ENCODE data around the gene BPIFB3.
"Not testable (repeated sequence)": the region's sequence is repeated elsewhere in the genome, so short reads cannot be mapped to it uniquely, and the experiment has no call there.

The BPIFB3 gene

GRCh38 chr20:33091693-33092092 is 38.0 kb downstream of the BPIFB3 start:
- no peak for DNase-seq

GRCh38 chr20:33092361-33092760 is 38.7 kb downstream of the BPIFB3 start:
- no peak for DNase-seq

GRCh38 chr20:33093074-33093473 is 39.4 kb downstream of the BPIFB3 start:
- DNase-seq, result no peak

GRCh38 chr20:33093582-33093981 is 39.9 kb downstream of the BPIFB3 start:
- DNase-seq, result no peak

GRCh38 chr20:33095249-33095648 is 41.5 kb downstream of the BPIFB3 start:
- no peak for DNase-seq

- not testable (repeated sequence) for DNase-seq
Measured at GRCh38 chr20:33095902-33096584, 42.3 kb downstream of the BPIFB3 start.

- no peak for DNase-seq
Measured at GRCh38 chr20:33097001-33097400, 43.3 kb downstream of the BPIFB3 start.

GRCh38 chr20:33099843-33100538 is 46.3 kb downstream of the BPIFB3 start:
- DNase-seq, result no peak

GRCh38 chr20:33103556-33103955 is 49.9 kb downstream of the BPIFB3 start:
- no peak for DNase-seq

- DNase-seq, result no peak
Measured at GRCh38 chr20:33104336-33104735, 50.6 kb downstream of the BPIFB3 start.

- DNase-seq, result no peak
Measured at GRCh38 chr20:33105316-33105924, 51.7 kb downstream of the BPIFB3 start.

GRCh38 chr20:33106058-33106620 is 52.4 kb downstream of the BPIFB3 start:
- DNase-seq, result not testable (repeated sequence)

- DNase-seq, result no peak
Measured at GRCh38 chr20:33108661-33109060, 55.0 kb downstream of the BPIFB3 start.

GRCh38 chr20:33110147-33110825 is 56.6 kb downstream of the BPIFB3 start:
- DNase-seq, result no peak

GRCh38 chr20:33111306-33111705 is 57.6 kb downstream of the BPIFB3 start:
- DNase-seq, result no peak

- no peak for DNase-seq
Measured at GRCh38 chr20:33112547-33113386, 59.1 kb downstream of the BPIFB3 start.

GRCh38 chr20:33113387-33113908 is 59.7 kb downstream of the BPIFB3 start:
- DNase-seq, result no peak

- not testable (repeated sequence) for DNase-seq
Measured at GRCh38 chr20:33115501-33115900, 61.8 kb downstream of the BPIFB3 start.

- peak; percentile 10 for DNase-seq
Measured at GRCh38 chr20:33119725-33120720, 66.3 kb downstream of the BPIFB3 start.

GRCh38 chr20:33120934-33121333 is 67.2 kb downstream of the BPIFB3 start:
- DNase-seq, result peak; percentile 28

- not testable (repeated sequence) for DNase-seq
Measured at GRCh38 chr20:33122297-33122696, 68.6 kb downstream of the BPIFB3 start.

Data from activated CD8-positive, alpha-beta memory T cell treated with anti-CD3 and anti-CD28 coated beads, Interleukin-2, amount 50 U/mL, for 48 hours (primary cell).